Endothelial cell of umbilical vein (primary cell): ENCODE measurements around the gene NFATC1. TPM values are rescaled to one million over a fixed set of nuclear protein-coding genes. Genes with fewer than 3 reads are reported as not detected.

Experiments used
- BruUV-seq: library from RNA; stranded (reverse); fragments of 400-500 nt; replicated peaks from 2 replicates; lab custom pipeline; 2021; lab: Mats Ljungman, UMichigan
- CTCF ChIA-PET: fragments of 300-600, 350-600 bp; sonication (Branson Sonifier 250); formaldehyde crosslinking; loops from one replicate; lab custom pipeline; 2021; ENCODE audit warnings: antibody characterized with exemption, inconsistent platforms; lab: Charles Lee
- POLR2A ChIA-PET: fragments of 300-600, 350-600 bp; sonication (Branson Sonifier 250); formaldehyde crosslinking; loops from one replicate; lab custom pipeline; 2021; ENCODE audit warnings: antibody characterized with exemption, inconsistent platforms; lab: Charles Lee
- DNase-seq: peaks from one replicate; pipeline ENCODE4 v3.0.0-alpha.2; 2011; ENCODE audit warnings: low read depth, low spot score
- FAIRE-seq: peaks from 2 replicates; lab custom pipeline; 2011; peaks lifted over from hg19 to GRCh38; lab: Jason Lieb, UNC
- H2AFZ ChIP-seq: 2 replicates; pipeline ENCODE4 v1.6.0; 2012; ENCODE audit warnings: low read depth, low read length, control low read depth, inconsistent platforms
- H3K27ac ChIP-seq: 2 replicates; pipeline ENCODE4 v1.5.1; 2011; ENCODE audit warnings: low read depth, mild to moderate bottlenecking, control low read depth, low read length, moderate library complexity; ENCODE audit not compliant: insufficient read depth
- H3K27me3 ChIP-seq, 2 experiments: 2 replicates each; pipeline versions ENCODE4 v1.6.0 to v1.6.1; 2011; ENCODE audit warnings: low read length in 2 of 2, mixed read lengths in 1 of 2; ENCODE audit not compliant: control insufficient read depth in 2 of 2, insufficient read depth in 2 of 2
- H3K36me3 ChIP-seq, 2 experiments: 2 replicates in 1 of 2; 3 replicates in 1 of 2; pipeline ENCODE4 v1.5.1; 2011; ENCODE audit warnings: low read length in 2 of 2, mild to moderate bottlenecking in 1 of 2, moderate library complexity in 1 of 2; ENCODE audit not compliant: control insufficient read depth in 2 of 2, insufficient read depth in 2 of 2; ENCODE audit errors: extremely low read depth in 1 of 2
- H3K4me1 ChIP-seq: 3 replicates; pipeline ENCODE4 v1.5.1; 2011; ENCODE audit warnings: mild to moderate bottlenecking, low read length; ENCODE audit not compliant: control insufficient read depth, insufficient read depth; ENCODE audit errors: extremely low read depth
- H3K4me2 ChIP-seq: 2 replicates; pipeline ENCODE4 v1.6.1; 2011; ENCODE audit warnings: low read length, control low read depth, mixed read lengths; ENCODE audit not compliant: insufficient read depth
- H3K4me3 ChIP-seq, 3 experiments: fragments of 200-600 bp in 1 of 3; sonication (generic), shearing (Covaris generic) in 1 of 3; replicated peaks in 1 of 3; 2 replicates each; pipeline ENCODE4 v1.5.1; 2011 to 2016; ENCODE audit warnings: control low read depth in 3 of 3, low read length in 3 of 3, mild to moderate bottlenecking in 2 of 3, inconsistent platforms in 1 of 3, low read depth in 1 of 3, moderate library complexity in 1 of 3; ENCODE audit not compliant: insufficient read depth in 1 of 3
- H3K79me2 ChIP-seq: 2 replicates; pipeline ENCODE4 v1.6.0; 2012; ENCODE audit warnings: low read length, inconsistent platforms; ENCODE audit not compliant: control insufficient read depth, insufficient read depth
- H3K9ac ChIP-seq: replicated peaks from 2 replicates; pipeline ENCODE3; 2011; ENCODE audit warnings: low read length, control low read depth; ENCODE audit not compliant: insufficient read depth; ENCODE audit errors: extremely low read depth
- H3K9me1 ChIP-seq: replicated peaks from 3 replicates; pipeline ENCODE4 v1.6.0; 2011; ENCODE audit warnings: mild to moderate bottlenecking, low read length; ENCODE audit not compliant: control insufficient read depth, insufficient read depth; ENCODE audit errors: extremely low read depth
- H3K9me3 ChIP-seq: replicated peaks from 2 replicates; pipeline ENCODE4 v1.5.1; 2012; ENCODE audit warnings: low read length, inconsistent platforms; ENCODE audit not compliant: control insufficient read depth, insufficient read depth
- H4K20me1 ChIP-seq: replicated peaks from 2 replicates; pipeline ENCODE3; 2011; ENCODE audit warnings: mild to moderate bottlenecking, low read length; ENCODE audit not compliant: control insufficient read depth, insufficient read depth; ENCODE audit errors: extremely low read depth
- CTCF ChIP-seq, 2 donors: IDR thresholded peaks; 1 replicate in 1 of 2; 2 replicates in 1 of 2; pipeline ENCODE4 v1.5.1; 2011; ENCODE audit warnings: low read length in 2 of 2, mild to moderate bottlenecking in 2 of 2, moderate library complexity in 2 of 2, control low read depth in 1 of 2, inconsistent platforms in 1 of 2, low read depth in 1 of 2; ENCODE audit not compliant: insufficient read depth in 1 of 2; ENCODE audit errors: extremely low read depth in 1 of 2
- EZH2 ChIP-seq: IDR thresholded peaks from 2 replicates; pipeline ENCODE4 v1.6.1; 2012; ENCODE audit warnings: borderline replicate concordance, low read depth, mild to moderate bottlenecking, moderate library complexity, low read length, inconsistent platforms; ENCODE audit not compliant: severe bottlenecking
- FOS ChIP-seq: IDR thresholded peaks from 2 replicates; pipeline ENCODE4 v1.6.1; 2011; ENCODE audit warnings: mild to moderate bottlenecking, low read length, moderate library complexity, borderline replicate concordance; ENCODE audit not compliant: insufficient read depth
- GATA2 ChIP-seq: IDR thresholded peaks from 2 replicates; pipeline ENCODE4 v1.7.0; 2011; ENCODE audit warnings: low read depth, mild to moderate bottlenecking, moderate library complexity, mixed read lengths, low read length; ENCODE audit not compliant: insufficient read length, insufficient read depth
- JUN ChIP-seq: IDR thresholded peaks from 2 replicates; pipeline ENCODE4 v1.6.1; 2011; ENCODE audit warnings: borderline replicate concordance, low read depth; ENCODE audit not compliant: insufficient read length, insufficient read depth
- MYC ChIP-seq: IDR thresholded peaks from one replicate; pipeline ENCODE4 v1.6.1; 2011; ENCODE audit warnings: mild to moderate bottlenecking, low read depth, low read length
- POLR2AphosphoS5 ChIP-seq: IDR thresholded peaks from 2 replicates; pipeline ENCODE4 v1.6.1; 2012; ENCODE audit warnings: low read depth, mild to moderate bottlenecking, control low read depth, low read length, moderate library complexity; ENCODE audit not compliant: insufficient read depth
- dilution Hi-C: fragments of 300-500 bp; cut with MboI; formaldehyde crosslinking; loops from one replicate; pipeline ENCODE4 v1.15.0; 2019; ENCODE audit warnings: low sequenced_read_pairs; ENCODE audit not compliant: extremely low pct_ligation_motif_present
- intact Hi-C: fragments of 100-400 bp; cut with micrococcal nuclease; formaldehyde crosslinking; loops from one replicate; pipeline ENCODE4 v1.10.0; 2022
- polyA plus RNA-seq, 4 experiments: library from polyadenylated mRNA; depleted of rRNA in 3 of 4; stranded (reverse) in 3 of 4; unstranded in 1 of 4; fragments of >200 nt; gene quantifications; 2 replicates each; pipeline versions ENCODE4 v1.2.1 to v1.2.3, GENCODE V29; 2011 to 2012; ENCODE audit warnings: missing spikeins in 1 of 4
- total RNA-seq: library from RNA; stranded (reverse); gene quantifications from 2 replicates; pipeline ENCODE4 v1.2.3, GENCODE V29; 2021

Gene NFATC1
- total and polyA plus RNA-seq, 2 donors (not counting 3 experiments of a cell fraction or from before 2014, with no cell fraction given): 11.1 to 30.0 TPM

GRCh38 chr18:79483971-79484491, 88.3 kb downstream of the NFATC1 start:
- H3K9me3 ChIP-seq: no peaks in the 10 kb centered on the region
- DNase-seq (no peak), FAIRE-seq (no peak)
- no peak overlapping the region for H3K4me3 ChIP-seq
- no peak overlapping the region for H2AFZ ChIP-seq
- H4K20me1 ChIP-seq: no peaks in the 10 kb centered on the region
- POLR2A ChIA-PET: no interaction called here
- no peak overlapping the region for H3K9ac ChIP-seq
- H3K27me3 ChIP-seq: no peaks in the 10 kb centered on the region
- dilution Hi-C loops: no loop called here
- peak overlapping the region; percentile 97 for H3K27ac ChIP-seq
- peaks cover 19% of the 10 kb centered on the region for H3K4me1 ChIP-seq
- no peaks in the 10 kb centered on the region for H3K79me2 ChIP-seq
- TF ChIP-seq EZH2 (no peak), MYC (no peak), FOS (no peak), POLR2AphosphoS5 (no peak), GATA2 (no peak), CTCF (IDR thresholded peaks at IDR 0.05; ENCODE audit: extremely low read depth in 1 of 2, insufficient read depth in 1 of 2, low read depth in 1 of 2, low read length in 2 of 2) (no peak), JUN (no peak)
- H3K9me1 ChIP-seq: no peaks in the 10 kb centered on the region
- CTCF ChIA-PET: interaction anchor here (1.5 kb wide), 1 partner anchor 88 kb away, joined by 5 read pairs; the partner anchor contains the start of gene NFATC1
- H3K36me3 ChIP-seq: peaks cover 2% of the 10 kb centered on the region in 2 experiments
- H3K4me2 ChIP-seq: no peak overlapping the region
- intact Hi-C loops: loop anchor here (2.0 kb wide), 1 partner anchor 81 kb away; no protein-coding TSS in a partner anchor
- no TSS peak for BruUV-seq
